ENCODE measurements around the gene CRTAC1. TPM values are rescaled to one million over a fixed set of nuclear protein-coding genes. Genes with fewer than 3 reads are reported as not detected.

Gene CRTAC1
- total RNA-seq, 1 donor: not detected

GRCh38 chr10:97883092-97883485 lies 147.3 kb downstream of the CRTAC1 start:
- no peak overlapping the region for H3K27ac ChIP-seq (ENCODE audit: low read depth, low read length)
- H3K4me1 ChIP-seq (ENCODE audit: insufficient read depth, low read length): peaks cover 16% of the 10 kb centered on the region
- no peaks in the 10 kb centered on the region for H4K20me1 ChIP-seq (ENCODE audit: insufficient read depth, low read length)
- H2AFZ ChIP-seq (ENCODE audit: low read length): no peak overlapping the region
- no peaks in the 10 kb centered on the region for H3K27me3 ChIP-seq (ENCODE audit: insufficient read depth, low read length)
- no peaks in the 10 kb centered on the region for H3K9me3 ChIP-seq (ENCODE audit: low read depth, low read length)
- TF ChIP-seq CTCF (IDR thresholded peaks at IDR 0.05; ENCODE audit: extremely low read depth, low read depth, low read length): no peak
- H3K4me3 ChIP-seq (ENCODE audit: insufficient read depth, low read length): no peak overlapping the region
- no peaks in the 10 kb centered on the region for H3K79me2 ChIP-seq (ENCODE audit: insufficient read depth, low read length)
- H3K4me2 ChIP-seq (ENCODE audit: insufficient read depth, low read length): peak overlapping the region; percentile 30
- no peak for DNase-seq (ENCODE audit: insufficient read length, low spot score, missing footprints)
- H3K36me3 ChIP-seq (ENCODE audit: insufficient read depth, low read length): no peaks in the 10 kb centered on the region

DNA sequence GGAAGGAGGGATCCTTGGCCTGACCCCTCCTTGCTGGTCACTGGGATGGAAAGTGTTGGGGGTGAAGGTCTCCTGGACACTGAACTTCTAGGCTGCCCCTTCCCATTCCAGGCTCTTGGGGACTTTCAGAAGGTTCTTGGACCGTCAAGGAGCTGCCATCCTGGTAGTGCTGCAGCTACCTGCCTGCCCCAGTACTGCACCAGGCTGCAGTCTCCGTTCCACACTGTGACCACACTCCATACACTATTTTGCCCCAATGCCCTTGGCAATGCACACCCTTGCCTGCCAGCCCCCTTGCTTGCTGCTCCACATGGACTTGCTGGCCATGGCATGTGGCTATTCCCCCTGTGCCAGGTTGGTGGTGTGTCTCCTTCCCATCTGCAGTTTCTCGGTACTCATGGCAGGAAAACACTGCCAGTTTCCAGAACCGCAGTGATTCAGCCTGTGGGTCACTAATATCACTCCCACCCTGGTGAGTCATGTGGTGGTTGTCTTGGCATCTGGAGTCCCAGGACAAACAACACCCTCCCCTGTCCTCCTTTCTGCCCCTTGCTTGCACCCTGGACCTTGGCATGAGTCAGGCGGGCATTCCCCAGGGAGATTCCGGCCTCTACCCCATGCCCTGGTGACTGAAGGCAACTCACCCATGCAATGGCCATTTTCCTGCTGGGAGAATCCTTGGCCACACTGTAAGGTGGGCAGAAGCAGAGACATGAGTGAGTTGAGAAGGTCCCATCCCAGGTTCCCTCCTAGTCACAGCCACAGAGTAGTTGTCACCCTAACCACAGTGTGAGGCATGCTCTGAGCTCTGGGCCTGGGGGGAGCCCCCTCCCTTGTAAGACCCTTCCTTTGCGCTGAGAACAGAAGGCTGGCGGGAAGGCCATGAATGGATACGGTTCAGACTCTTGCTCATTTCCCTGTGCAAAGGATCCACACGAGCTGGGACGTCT lies 148.0 kb downstream of the CRTAC1 start:
- no peaks in the 10 kb centered on the region for H3K79me2 ChIP-seq (ENCODE audit: insufficient read depth, low read length)
- no peak overlapping the region for H3K27ac ChIP-seq (ENCODE audit: low read depth, low read length)
- DNase-seq (ENCODE audit: insufficient read length, low spot score, missing footprints): peak; percentile 98
- H3K4me2 ChIP-seq (ENCODE audit: insufficient read depth, low read length): peak overlapping the region; percentile 30
- no peak overlapping the region for H3K4me3 ChIP-seq (ENCODE audit: insufficient read depth, low read length)
- no peaks in the 10 kb centered on the region for H3K9me3 ChIP-seq (ENCODE audit: low read depth, low read length)
- no peaks in the 10 kb centered on the region for H4K20me1 ChIP-seq (ENCODE audit: insufficient read depth, low read length)
- no peaks in the 10 kb centered on the region for H3K36me3 ChIP-seq (ENCODE audit: insufficient read depth, low read length)
- no peak overlapping the region for H2AFZ ChIP-seq (ENCODE audit: low read length)
- peaks cover 16% of the 10 kb centered on the region for H3K4me1 ChIP-seq (ENCODE audit: insufficient read depth, low read length)
- TF ChIP-seq CTCF (IDR thresholded peaks at IDR 0.05; ENCODE audit: extremely low read depth, low read depth, low read length): no peak
- no peaks in the 10 kb centered on the region for H3K27me3 ChIP-seq (ENCODE audit: insufficient read depth, low read length)

DNA sequence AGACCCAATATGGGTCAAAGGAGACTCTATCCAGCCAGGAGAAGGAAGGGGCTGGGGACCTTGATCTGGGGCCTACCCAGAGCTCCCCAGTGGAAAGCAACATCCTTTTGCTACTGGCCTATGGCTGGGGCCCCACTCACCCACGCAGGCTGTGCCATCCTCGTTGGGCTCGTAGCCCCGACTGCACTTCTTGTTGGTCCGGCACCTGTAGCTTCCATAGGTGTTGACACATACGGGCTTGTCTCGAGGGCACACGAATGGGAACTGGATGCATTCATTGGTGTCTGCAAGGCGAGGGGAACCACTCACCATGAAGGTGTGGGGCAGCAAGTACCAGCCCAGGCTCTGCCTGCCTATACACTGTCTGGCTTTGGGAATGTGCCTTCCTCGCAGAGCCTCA lies 150.3 kb downstream of the CRTAC1 start:
- H3K79me2 ChIP-seq (ENCODE audit: insufficient read depth, low read length): no peaks in the 10 kb centered on the region
- H3K27ac ChIP-seq (ENCODE audit: low read depth, low read length): no peak overlapping the region
- no peaks in the 10 kb centered on the region for H4K20me1 ChIP-seq (ENCODE audit: insufficient read depth, low read length)
- no peak overlapping the region for H3K4me2 ChIP-seq (ENCODE audit: insufficient read depth, low read length)
- H3K4me3 ChIP-seq (ENCODE audit: insufficient read depth, low read length): no peak overlapping the region
- no peaks in the 10 kb centered on the region for H3K9me3 ChIP-seq (ENCODE audit: low read depth, low read length)
- no peak for DNase-seq (ENCODE audit: insufficient read length, low spot score, missing footprints)
- no peaks in the 10 kb centered on the region for H3K27me3 ChIP-seq (ENCODE audit: insufficient read depth, low read length)
- H3K36me3 ChIP-seq (ENCODE audit: insufficient read depth, low read length): no peaks in the 10 kb centered on the region
- peaks cover 16% of the 10 kb centered on the region for H3K4me1 ChIP-seq (ENCODE audit: insufficient read depth, low read length)
- no peak overlapping the region for H2AFZ ChIP-seq (ENCODE audit: low read length)
- TF ChIP-seq CTCF (IDR thresholded peaks at IDR 0.05; ENCODE audit: extremely low read depth, low read depth, low read length): no peak

GRCh38 chr10:97879241-97879640 lies 151.2 kb downstream of the CRTAC1 start:
- Histone ChIP-seq H3K36me3 (ENCODE audit: insufficient read depth, low read length) (no peaks in the 10 kb centered on the region), H3K4me3 (ENCODE audit: insufficient read depth, low read length) (no peak overlapping the region), H3K4me2 (ENCODE audit: insufficient read depth, low read length) (no peak overlapping the region), H3K4me1 (ENCODE audit: insufficient read depth, low read length) (peaks cover 16% of the 10 kb centered on the region), H3K27ac (ENCODE audit: low read depth, low read length) (no peak overlapping the region), H4K20me1 (ENCODE audit: insufficient read depth, low read length) (no peaks in the 10 kb centered on the region), H3K9me3 (ENCODE audit: low read depth, low read length) (no peaks in the 10 kb centered on the region), H3K79me2 (ENCODE audit: insufficient read depth, low read length) (no peaks in the 10 kb centered on the region), H3K27me3 (ENCODE audit: insufficient read depth, low read length) (peaks cover 4% of the 10 kb centered on the region), H2AFZ (ENCODE audit: low read length) (no peak overlapping the region)
- no peak for TF ChIP-seq CTCF (IDR thresholded peaks at IDR 0.05; ENCODE audit: extremely low read depth, low read depth, low read length)
- DNase-seq (ENCODE audit: insufficient read length, low spot score, missing footprints): no peak

Measured in osteoblast (primary cell).